ENCODE data around the gene TPGS2. TPM values are rescaled to one million over a fixed set of nuclear protein-coding genes. Genes with fewer than 3 reads are reported as not detected.
"Not testable (repeated sequence)": the region's sequence is repeated elsewhere in the genome, so short reads cannot be mapped to it uniquely, and the experiment has no call there.

Gene TPGS2
- total RNA-seq, 1 experiment from 2014 or later: 49.7 TPM

DNA sequence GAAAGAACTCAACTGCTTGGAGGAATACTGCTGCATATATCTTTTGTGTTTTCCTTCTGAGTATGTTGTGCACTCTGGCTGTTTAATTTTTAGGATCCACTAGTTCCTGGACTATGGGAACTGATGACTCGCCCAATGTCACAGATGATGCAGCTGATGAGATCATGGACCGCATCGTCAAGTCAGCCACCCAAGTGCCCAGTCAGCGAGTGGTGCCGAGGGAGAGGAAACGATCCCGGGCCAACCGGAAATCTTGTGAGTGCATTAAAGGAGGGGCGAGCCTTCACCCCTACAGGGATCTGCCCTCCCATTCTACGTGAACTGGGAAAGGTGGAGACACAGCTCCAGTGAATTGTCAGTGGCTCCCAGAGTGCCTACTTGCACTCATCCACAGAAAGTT, 59.6 kb downstream of the TPGS2 start:
- H3K4me1 Mint-ChIP-seq (ENCODE audit: low read depth, unreplicated experiment): no peaks in the 10 kb centered on the region
- Histone ChIP-seq H3K4me3 (ENCODE audit: low read depth, low read length) (no peak overlapping the region), H3K4me1 (no peaks in the 10 kb centered on the region), H3K9me3 (no peaks in the 10 kb centered on the region), H3K36me3 (ENCODE audit: control insufficient read depth, insufficient read depth, low read length) (no peaks in the 10 kb centered on the region), H3K27me3 (replicated peaks; ENCODE audit: control insufficient read depth, insufficient read depth, low read length) (no peaks in the 10 kb centered on the region)
- POLR2A ChIA-PET: no interaction called here
- BruUV-seq (replicated peaks): no TSS peak
- CTCF ChIA-PET: no interaction called here
- no peak overlapping the region for H3K27ac Mint-ChIP-seq (ENCODE audit: unreplicated experiment)
- H3K4me3 Mint-ChIP-seq (ENCODE audit: unreplicated experiment): no peak overlapping the region
- intact Hi-C loops (cut with micrococcal nuclease; ENCODE audit: unreplicated experiment): loop anchor here (1.0 kb wide), 1 partner anchor 40 kb away; no protein-coding TSS in a partner anchor
- no peaks in the 10 kb centered on the region for H3K9me3 Mint-ChIP-seq (ENCODE audit: unreplicated experiment)
- no peaks in the 10 kb centered on the region for H3K36me3 Mint-ChIP-seq (ENCODE audit: insufficient read depth, unreplicated experiment)
- H3K27me3 Mint-ChIP-seq (ENCODE audit: insufficient read depth, unreplicated experiment): no peaks in the 10 kb centered on the region
- TF ChIP-seq, protein P1, sequence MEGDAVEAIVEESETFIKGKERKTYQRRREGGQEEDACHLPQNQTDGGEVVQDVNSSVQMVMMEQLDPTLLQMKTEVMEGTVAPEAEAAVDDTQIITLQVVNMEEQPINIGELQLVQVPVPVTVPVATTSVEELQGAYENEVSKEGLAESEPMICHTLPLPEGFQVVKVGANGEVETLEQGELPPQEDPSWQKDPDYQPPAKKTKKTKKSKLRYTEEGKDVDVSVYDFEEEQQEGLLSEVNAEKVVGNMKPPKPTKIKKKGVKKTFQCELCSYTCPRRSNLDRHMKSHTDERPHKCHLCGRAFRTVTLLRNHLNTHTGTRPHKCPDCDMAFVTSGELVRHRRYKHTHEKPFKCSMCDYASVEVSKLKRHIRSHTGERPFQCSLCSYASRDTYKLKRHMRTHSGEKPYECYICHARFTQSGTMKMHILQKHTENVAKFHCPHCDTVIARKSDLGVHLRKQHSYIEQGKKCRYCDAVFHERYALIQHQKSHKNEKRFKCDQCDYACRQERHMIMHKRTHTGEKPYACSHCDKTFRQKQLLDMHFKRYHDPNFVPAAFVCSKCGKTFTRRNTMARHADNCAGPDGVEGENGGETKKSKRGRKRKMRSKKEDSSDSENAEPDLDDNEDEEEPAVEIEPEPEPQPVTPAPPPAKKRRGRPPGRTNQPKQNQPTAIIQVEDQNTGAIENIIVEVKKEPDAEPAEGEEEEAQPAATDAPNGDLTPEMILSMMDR (IDR thresholded peaks at IDR 0.05; ENCODE audit: insufficient read depth in 1 of 2, low read depth in 1 of 2, low read length in 1 of 2, severe bottlenecking in 1 of 2, unreplicated experiment in 1 of 2): no peak
- no peak for DNase-seq

- Mint-ChIP-seq H3K9me3 (ENCODE audit: unreplicated experiment) (no peaks in the 10 kb centered on the region), H3K36me3 (ENCODE audit: insufficient read depth, unreplicated experiment) (no peaks in the 10 kb centered on the region), H3K27ac (ENCODE audit: unreplicated experiment) (no peak overlapping the region), H3K27me3 (ENCODE audit: insufficient read depth, unreplicated experiment) (no peaks in the 10 kb centered on the region), H3K4me3 (ENCODE audit: unreplicated experiment) (no peak overlapping the region), H3K4me1 (ENCODE audit: low read depth, unreplicated experiment) (no peaks in the 10 kb centered on the region)
- TF ChIP-seq, protein P1 (IDR thresholded peaks at IDR 0.05; ENCODE audit: insufficient read depth in 1 of 2, low read depth in 1 of 2, low read length in 1 of 2, severe bottlenecking in 1 of 2, unreplicated experiment in 1 of 2): no peak
- no TSS peak for BruUV-seq (replicated peaks)
- Histone ChIP-seq H3K9me3 (no peaks in the 10 kb centered on the region), H3K36me3 (ENCODE audit: control insufficient read depth, insufficient read depth, low read length) (no peaks in the 10 kb centered on the region), H3K4me3 (ENCODE audit: low read depth, low read length) (no peak overlapping the region), H3K27me3 (replicated peaks; ENCODE audit: control insufficient read depth, insufficient read depth, low read length) (no peaks in the 10 kb centered on the region), H3K4me1 (no peaks in the 10 kb centered on the region)
- intact Hi-C loops (cut with micrococcal nuclease; ENCODE audit: unreplicated experiment): no loop called here
- DNase-seq: no peak
- POLR2A ChIA-PET: no interaction called here
- CTCF ChIA-PET: no interaction called here
These were observed 62.0 kb downstream of the TPGS2 start for GRCh38 chr18:36766836-36767235.

DNA sequence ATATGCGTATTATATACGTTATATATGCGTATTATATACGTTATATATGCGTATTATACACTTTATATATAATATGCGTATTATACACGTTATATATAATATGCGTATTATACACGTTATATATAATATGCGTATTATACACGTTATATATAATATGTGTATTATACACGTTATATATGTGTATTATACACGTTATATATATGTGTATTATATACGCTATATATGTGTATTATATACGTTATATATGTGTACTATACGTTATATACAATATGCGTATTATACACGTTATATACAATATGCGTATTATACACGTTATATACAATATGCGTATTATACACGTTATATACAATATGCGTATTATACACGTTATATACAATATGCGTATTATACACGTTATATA, 65.8 kb downstream of the TPGS2 start:
- BruUV-seq (replicated peaks); intact Hi-C loops (cut with micrococcal nuclease; ENCODE audit: unreplicated experiment); H3K36me3 Mint-ChIP-seq (ENCODE audit: insufficient read depth, unreplicated experiment); H3K36me3 ChIP-seq (ENCODE audit: control insufficient read depth, insufficient read depth, low read length); H3K4me3 ChIP-seq (ENCODE audit: low read depth, low read length); H3K4me3 Mint-ChIP-seq (ENCODE audit: unreplicated experiment); CTCF ChIA-PET; H3K27ac Mint-ChIP-seq (ENCODE audit: unreplicated experiment); H3K4me1 ChIP-seq; DNase-seq; H3K27me3 Mint-ChIP-seq (ENCODE audit: insufficient read depth, unreplicated experiment); H3K9me3 ChIP-seq; H3K27me3 ChIP-seq (replicated peaks; ENCODE audit: control insufficient read depth, insufficient read depth, low read length); POLR2A ChIA-PET; H3K4me1 Mint-ChIP-seq (ENCODE audit: low read depth, unreplicated experiment); H3K9me3 Mint-ChIP-seq (ENCODE audit: unreplicated experiment): not testable (repeated sequence)

GRCh38 chr18:36762074-36762473, 66.7 kb downstream of the TPGS2 start:
- CTCF ChIA-PET: no interaction called here
- intact Hi-C loops (cut with micrococcal nuclease; ENCODE audit: unreplicated experiment): no loop called here

More at GRCh38 chr18:36762074-36762473, 66.7 kb downstream of the TPGS2 start:
- H3K4me1 Mint-ChIP-seq (ENCODE audit: low read depth, unreplicated experiment): no peaks in the 10 kb centered on the region
- Histone ChIP-seq H3K36me3 (ENCODE audit: control insufficient read depth, insufficient read depth, low read length) (no peaks in the 10 kb centered on the region), H3K4me3 (ENCODE audit: low read depth, low read length) (no peak overlapping the region), H3K4me1 (no peaks in the 10 kb centered on the region), H3K9me3 (no peaks in the 10 kb centered on the region), H3K27me3 (replicated peaks; ENCODE audit: control insufficient read depth, insufficient read depth, low read length) (no peaks in the 10 kb centered on the region)
- no peaks in the 10 kb centered on the region for H3K27me3 Mint-ChIP-seq (ENCODE audit: insufficient read depth, unreplicated experiment)
- H3K4me3 Mint-ChIP-seq (ENCODE audit: unreplicated experiment): no peak overlapping the region
- H3K27ac Mint-ChIP-seq (ENCODE audit: unreplicated experiment): no peak overlapping the region
- POLR2A ChIA-PET: no interaction called here
- H3K9me3 Mint-ChIP-seq (ENCODE audit: unreplicated experiment): no peaks in the 10 kb centered on the region
- DNase-seq: no peak
- TF ChIP-seq, protein P1 (IDR thresholded peaks at IDR 0.05; ENCODE audit: insufficient read depth in 1 of 2, low read depth in 1 of 2, low read length in 1 of 2, severe bottlenecking in 1 of 2, unreplicated experiment in 1 of 2): no peak
- no peaks in the 10 kb centered on the region for H3K36me3 Mint-ChIP-seq (ENCODE audit: insufficient read depth, unreplicated experiment)
- BruUV-seq (replicated peaks): no TSS peak

Measured in Caco-2 (cell line).